Ovary (tissue), 9 donors: ENCODE results near the gene RUNX2. TPM values are rescaled to one million over a fixed set of nuclear protein-coding genes. Genes with fewer than 3 reads are reported as not detected.

Experiments
- DNase-seq, 5 donors: peaks; one replicate each; pipeline ENCODE4 v3.0.0-alpha.2; 2019 to 2020
- H3K27ac ChIP-seq, 2 donors: fragments of 200-600 bp; one replicate each; pipeline versions ENCODE4 v1.5.1 to v1.8.0; 2019 to 2022
- H3K27me3 ChIP-seq: fragments of 200-600 bp; one replicate; pipeline ENCODE4 v1.8.0; 2022
- H3K36me3 ChIP-seq: fragments of 200-600 bp; sonication (generic); one replicate; pipeline ENCODE4 v1.5.1; 2019
- H3K4me1 ChIP-seq: one replicate; pipeline ENCODE4 v1.8.1; 2013; ENCODE audit warnings: mild to moderate bottlenecking, moderate library complexity; ENCODE audit not compliant: insufficient read depth
- H3K4me3 ChIP-seq: fragments of 200-600 bp; sonication (generic); one replicate; pipeline ENCODE4 v1.5.1; 2017
- H3K9me3 ChIP-seq, 2 donors: fragments of 200-600 bp in 1 of 2; sonication (generic) in 1 of 2; one replicate each; pipeline versions ENCODE4 v1.5.1 to v1.8.1; 2013 to 2019; ENCODE audit warnings: mild to moderate bottlenecking in 1 of 2, moderate library complexity in 1 of 2
- CTCF ChIP-seq, 3 donors: fragments of 450-650 bp in 2 of 3; fragments of 200-600 bp in 1 of 3; IDR thresholded peaks; one replicate each; pipeline versions ENCODE4 v1.5.1 to v1.8.0; 2016 to 2022; ENCODE audit warnings: antibody characterized with exemption in 3 of 3, mild to moderate bottlenecking in 1 of 3
- EP300 ChIP-seq: sonication (generic); formaldehyde crosslinking; IDR thresholded peaks from one replicate; pipeline ENCODE4 v1.6.1; 2017; ENCODE audit warnings: antibody characterized with exemption
- POLR2A ChIP-seq: fragments of 450-650 bp; IDR thresholded peaks from one replicate; pipeline ENCODE4 v1.6.1; 2017; ENCODE audit warnings: antibody characterized with exemption, mild to moderate bottlenecking, moderate library complexity
- WGBS, 3 donors: extraction: QIAGEN DNeasy Blood & Tissue Kit in 1 of 3; methylation state at CpG; one replicate each; pipeline versions ENCODE4 v1.1.5 to v1.1.7; 2013 to 2017; 5-methylcytosine and 5-hydroxymethylcytosine counted together
- intact Hi-C, 4 donors: fragments of 100-400 bp; cut with DNase I; formaldehyde crosslinking; loops; one replicate each; pipeline versions ENCODE4 v1.11.0 to v1.15.1; 2022 to 2023
- polyA plus RNA-seq, 2 donors: library from polyadenylated mRNA; stranded (reverse); fragments of 200-250 nt in 1 of 2; fragments of 350-450 nt in 1 of 2; fragmentation: Illumina TruSeq in 1 of 2; extraction: RNeasy Lipid Tissue Mini Kit (QIAGEN cat#74804) in 1 of 2; gene quantifications; one replicate each; pipeline ENCODE4 v1.2.3, GENCODE V29; 2013 to 2014
- total RNA-seq, 7 donors: library from RNA; depleted of rRNA in 2 of 7; stranded (reverse); fragments of >200 nt in 2 of 7; fragmentation: NEBNext Ultra II Directional in 3 of 7; extraction: Animal tissue kit (Norgen Biotek cat#: 25700) in 3 of 7; gene quantifications; one replicate each; pipeline versions ENCODE4 v1.1.0 to v1.2.4, GENCODE V29; 2016 to 2023
- donor health status: DM: no; HTN: no; CAD: no; lungs with moderate emphysema.
- donor health status: DM: no; HTN: no; CAD: no.
- donor health status: Bipolar disorder and iron deficiency.
- donor health status: DM: yes; HTN: yes; CAD: no.
- donor health status: DM: no; HTN: no; CAD: no.
- donor health status: DM: yes; HTN: yes; CAD: no.

The RUNX2 gene
- total and polyA plus RNA-seq, 9 donors: 1.1 to 25.2 (median 3.3) TPM

DNA sequence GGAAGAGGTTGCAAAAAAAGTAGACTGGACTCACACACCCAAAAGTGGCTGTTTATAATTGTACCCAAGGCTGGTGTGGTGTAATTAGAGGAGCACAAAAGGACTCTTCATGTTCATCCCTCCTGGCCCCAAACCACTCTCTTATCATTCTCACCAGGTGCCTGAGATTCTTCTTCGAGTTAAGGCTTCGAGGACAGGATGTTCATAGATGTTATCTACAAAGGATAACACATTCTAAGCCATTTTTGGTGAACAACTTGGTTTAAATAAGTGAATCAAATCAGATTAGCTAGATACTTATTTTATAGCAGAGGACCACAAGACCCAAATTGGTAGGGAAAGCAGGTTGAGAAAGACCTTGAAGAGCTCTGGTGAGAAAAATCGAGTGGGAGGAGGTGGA lies 122.7 kb downstream of the RUNX2 start:
- Histone ChIP-seq H3K4me1 (peaks cover 2% of the 10 kb centered on the region), H3K27ac (no peak overlapping the region), H3K36me3 (no peaks in the 10 kb centered on the region), H3K4me3 (no peak overlapping the region), H3K27me3 (no peaks in the 10 kb centered on the region), H3K9me3 (no peaks in the 10 kb centered on the region)
- 79 to 85% (median 82%) methylated on average over 3 of the region's 3 CpGs for WGBS, 3 donors
- intact Hi-C loops: no loop called here
- no peak for TF ChIP-seq POLR2A
- no peak for TF ChIP-seq EP300
- no peak for TF ChIP-seq CTCF (IDR thresholded peaks at IDR 0.05)
- DNase-seq: no peak

DNA sequence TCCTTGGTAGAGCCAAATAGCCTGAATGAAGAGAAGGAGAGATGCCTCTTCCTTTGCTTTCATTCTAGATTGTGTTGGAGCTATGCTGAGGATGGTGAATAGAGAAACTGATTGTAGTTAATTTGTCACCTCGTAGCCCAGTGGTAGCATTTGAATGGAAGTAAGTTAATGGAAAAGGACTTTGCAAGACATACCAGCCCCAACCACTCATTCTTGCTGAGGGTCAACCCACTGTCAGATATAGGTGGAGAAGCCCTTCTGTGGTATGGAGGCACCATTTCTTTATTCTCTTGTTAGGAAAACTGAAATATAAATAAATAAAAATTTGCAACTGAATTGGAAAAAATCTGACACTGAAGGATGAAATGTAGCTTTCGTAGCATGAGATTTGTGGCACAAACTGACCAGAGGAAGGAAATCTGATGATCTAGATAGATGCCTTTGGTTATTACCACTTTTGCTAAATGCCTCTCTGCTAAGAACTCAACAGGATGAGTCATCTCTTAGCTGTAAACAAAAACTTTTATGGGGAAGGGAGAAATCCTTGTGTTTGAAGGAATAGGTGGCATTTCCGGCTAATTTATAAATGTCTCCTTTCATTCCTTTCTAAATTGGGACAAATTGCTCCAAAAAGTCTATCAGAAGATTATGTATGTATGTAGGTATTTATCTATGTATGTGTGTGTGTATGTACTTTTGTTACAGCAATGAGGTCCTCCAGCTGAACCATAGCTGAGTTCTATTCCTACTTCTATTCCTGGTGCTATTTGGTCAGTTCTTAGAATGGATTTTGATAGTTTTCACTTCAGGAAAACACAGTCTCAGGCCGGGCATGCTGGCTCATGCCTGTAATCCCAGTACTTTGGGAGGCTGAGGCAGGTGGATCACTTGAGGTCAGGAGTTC lies 126.1 kb downstream of the RUNX2 start:
- no peak for DNase-seq

GRCh38 chr6:45455408-45455807 lies 127.3 kb downstream of the RUNX2 start:
- 86 to 89% (median 87%) methylated on average over 6 of the region's 6 CpGs for WGBS, 3 donors
- Histone ChIP-seq H3K27ac (no peak overlapping the region), H3K4me3 (no peak overlapping the region), H3K4me1 (no peaks in the 10 kb centered on the region), H3K27me3 (no peaks in the 10 kb centered on the region), H3K36me3 (no peaks in the 10 kb centered on the region), H3K9me3 (no peaks in the 10 kb centered on the region)
- TF ChIP-seq CTCF (IDR thresholded peaks at IDR 0.05) (no peak), EP300 (no peak), POLR2A (no peak)
- intact Hi-C loops: no loop called here
- DNase-seq: no peak

More for the DNA sequence above, 126.1 kb downstream of the RUNX2 start:
- Histone ChIP-seq H3K27ac (no peak overlapping the region), H3K9me3 (no peaks in the 10 kb centered on the region), H3K36me3 (no peaks in the 10 kb centered on the region), H3K4me3 (no peak overlapping the region), H3K27me3 (no peaks in the 10 kb centered on the region), H3K4me1 (no peaks in the 10 kb centered on the region)
- WGBS, 3 donors: 89 to 92% (median 89%) methylated on average over 4 of the region's 4 CpGs
- intact Hi-C loops: no loop called here
- TF ChIP-seq CTCF (IDR thresholded peaks at IDR 0.05): no peak
- TF ChIP-seq EP300: no peak
- no peak for TF ChIP-seq POLR2A

DNA sequence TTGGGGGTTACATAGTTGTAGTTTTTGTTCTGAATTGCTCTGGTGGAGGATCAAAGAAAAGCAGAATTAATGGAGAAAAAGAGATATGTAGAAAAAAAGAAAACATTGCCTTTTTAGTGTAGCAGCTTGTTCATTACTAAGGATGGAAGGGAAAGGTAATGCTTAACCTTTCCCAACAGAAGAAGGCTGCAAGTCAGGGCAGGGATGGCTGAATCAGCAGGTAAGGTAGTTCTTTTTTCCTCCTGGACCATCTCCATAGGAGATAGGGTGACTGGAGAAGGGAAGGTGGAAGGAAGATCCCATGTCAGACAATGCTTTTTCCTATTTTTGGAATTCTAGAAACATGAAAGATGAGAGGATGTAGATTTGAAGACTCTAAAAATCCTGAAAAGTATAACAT lies 129.0 kb downstream of the RUNX2 start:
- no peak for TF ChIP-seq CTCF (IDR thresholded peaks at IDR 0.05)
- no peak for TF ChIP-seq EP300
- TF ChIP-seq POLR2A: no peak
- H3K36me3 ChIP-seq: no peaks in the 10 kb centered on the region
- H3K4me3 ChIP-seq: no peak overlapping the region
- H3K4me1 ChIP-seq: no peaks in the 10 kb centered on the region
- no peaks in the 10 kb centered on the region for H3K9me3 ChIP-seq
- DNase-seq: no peak
- H3K27ac ChIP-seq: no peak overlapping the region
- no peaks in the 10 kb centered on the region for H3K27me3 ChIP-seq
- intact Hi-C loops: no loop called here
